ENCODE measurements around the gene RIC8B.

- TF ChIP-seq POLR2AphosphoS5 (IDR thresholded peaks at IDR 0.05; ENCODE audit: low read depth, low read length) = no peak
- no peak for TF ChIP-seq SIN3A (IDR thresholded peaks at IDR 0.05; ENCODE audit: borderline replicate concordance, insufficient read depth, low read length)
- no peak for TF ChIP-seq TAF1 (IDR thresholded peaks at IDR 0.05; ENCODE audit: borderline replicate concordance, insufficient read depth, low read length)
Measured at GRCh38 chr12:106764738-106765137, 9.7 kb upstream of the RIC8B start.
